ENCODE results near the gene XPO6. TPM values are rescaled to one million over a fixed set of nuclear protein-coding genes. Genes with fewer than 3 reads are reported as not detected.

XPO6 gene
- total RNA-seq, 1 donor from 2014 or later: 168 TPM

DNA sequence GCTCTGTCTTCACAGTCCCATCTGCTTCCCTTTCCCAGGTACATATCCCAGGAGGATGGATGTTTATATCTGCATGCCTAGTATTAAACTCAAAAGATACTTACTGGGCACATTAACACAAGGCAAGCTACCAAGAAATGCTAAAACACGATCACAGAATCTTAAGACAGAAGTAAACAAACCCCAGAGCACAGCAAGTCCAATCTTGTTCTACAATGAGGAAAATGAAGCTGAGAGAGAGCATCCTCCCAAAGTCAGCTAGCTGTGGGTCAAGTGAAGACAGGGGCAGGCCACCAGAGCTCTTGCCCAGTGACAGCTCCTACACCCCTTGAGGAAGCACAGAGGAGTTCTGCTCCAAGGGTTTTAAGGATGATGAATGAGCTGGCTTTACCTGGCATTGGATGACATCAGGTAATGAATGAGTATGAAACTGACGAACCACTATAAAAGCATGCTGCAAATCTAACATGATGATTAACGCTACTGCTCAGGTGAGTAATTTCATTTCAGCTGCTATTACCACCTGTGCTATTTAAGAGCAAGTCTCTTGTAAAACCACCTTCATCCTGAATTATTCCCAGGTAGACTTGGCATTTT, 20.3 kb downstream of the XPO6 start:
- H3K4me3 ChIP-seq (ENCODE audit: low read depth, low read length): no peak overlapping the region
- TF ChIP-seq, protein P1, sequence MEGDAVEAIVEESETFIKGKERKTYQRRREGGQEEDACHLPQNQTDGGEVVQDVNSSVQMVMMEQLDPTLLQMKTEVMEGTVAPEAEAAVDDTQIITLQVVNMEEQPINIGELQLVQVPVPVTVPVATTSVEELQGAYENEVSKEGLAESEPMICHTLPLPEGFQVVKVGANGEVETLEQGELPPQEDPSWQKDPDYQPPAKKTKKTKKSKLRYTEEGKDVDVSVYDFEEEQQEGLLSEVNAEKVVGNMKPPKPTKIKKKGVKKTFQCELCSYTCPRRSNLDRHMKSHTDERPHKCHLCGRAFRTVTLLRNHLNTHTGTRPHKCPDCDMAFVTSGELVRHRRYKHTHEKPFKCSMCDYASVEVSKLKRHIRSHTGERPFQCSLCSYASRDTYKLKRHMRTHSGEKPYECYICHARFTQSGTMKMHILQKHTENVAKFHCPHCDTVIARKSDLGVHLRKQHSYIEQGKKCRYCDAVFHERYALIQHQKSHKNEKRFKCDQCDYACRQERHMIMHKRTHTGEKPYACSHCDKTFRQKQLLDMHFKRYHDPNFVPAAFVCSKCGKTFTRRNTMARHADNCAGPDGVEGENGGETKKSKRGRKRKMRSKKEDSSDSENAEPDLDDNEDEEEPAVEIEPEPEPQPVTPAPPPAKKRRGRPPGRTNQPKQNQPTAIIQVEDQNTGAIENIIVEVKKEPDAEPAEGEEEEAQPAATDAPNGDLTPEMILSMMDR (conservative IDR thresholded peaks at IDR 0.05; ENCODE audit: low read depth, low read length): no peak
- DNase-seq (ENCODE audit: low read depth): no peak

DNA sequence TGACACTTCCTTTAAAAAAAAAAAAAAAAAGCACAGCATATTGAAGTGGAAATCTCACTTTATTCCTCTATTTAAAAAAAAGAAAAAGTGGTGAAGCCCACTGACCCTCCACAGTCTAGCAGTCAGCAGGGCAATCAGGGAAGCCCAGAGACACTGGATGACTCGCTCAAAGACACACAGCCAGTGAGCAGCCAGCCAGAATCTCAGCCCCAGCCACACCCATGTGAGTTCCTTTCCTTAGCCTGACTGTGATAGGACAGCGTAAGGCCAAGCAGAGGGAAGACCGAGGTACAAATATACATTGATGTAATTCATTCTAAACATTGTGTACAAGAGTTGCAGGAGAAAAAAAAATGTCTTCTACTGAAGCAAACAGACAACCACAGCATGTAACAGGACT, 22.5 kb downstream of the XPO6 start:
- DNase-seq (ENCODE audit: low read depth): no peak

DNA sequence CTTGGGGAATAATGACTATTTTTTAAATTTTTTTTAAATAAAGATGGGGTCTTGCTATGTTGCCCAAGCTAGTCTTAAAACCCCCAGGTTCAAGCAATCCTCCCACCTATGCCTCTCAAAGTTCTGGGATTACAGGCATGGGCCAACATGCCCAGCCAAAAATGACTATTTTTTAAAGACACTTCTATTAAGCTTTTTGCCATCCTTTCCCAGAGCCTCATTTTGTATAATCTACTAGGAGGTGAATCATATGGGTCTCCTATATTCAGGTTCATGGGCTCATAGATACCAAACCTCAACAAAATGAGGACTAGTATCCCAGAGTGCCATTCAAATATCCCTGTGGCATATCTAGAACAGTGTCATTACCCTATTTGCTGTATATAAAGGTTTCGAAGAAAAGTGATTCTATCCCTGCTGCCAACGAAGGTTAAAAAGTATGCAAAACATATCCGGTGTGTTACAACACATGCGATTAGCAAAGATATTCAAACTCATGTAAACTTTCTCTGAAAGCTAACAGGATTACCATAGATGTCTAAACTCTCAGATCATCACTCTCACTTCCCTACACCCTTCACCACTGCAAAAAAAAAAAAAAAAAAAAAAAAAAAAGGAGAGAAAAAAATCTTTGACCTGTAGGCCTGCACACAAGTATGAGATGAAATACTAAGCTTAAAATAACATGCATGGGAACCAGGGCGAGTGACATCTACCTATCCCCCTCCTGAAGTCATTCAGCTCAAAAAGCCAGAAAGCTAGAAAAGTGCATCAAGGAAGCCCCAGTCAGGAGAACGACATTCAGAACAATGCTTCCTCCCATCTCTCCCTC, 23.5 kb downstream of the XPO6 start:
- TF ChIP-seq, protein P1 (conservative IDR thresholded peaks at IDR 0.05; ENCODE audit: low read depth, low read length): no peak
- no peak overlapping the region for H3K4me3 ChIP-seq (ENCODE audit: low read depth, low read length)
- no peak for DNase-seq (ENCODE audit: low read depth)

More for the DNA sequence above, 22.5 kb downstream of the XPO6 start:
- no peak overlapping the region for H3K4me3 ChIP-seq (ENCODE audit: low read depth, low read length)
- TF ChIP-seq, protein P1 (conservative IDR thresholded peaks at IDR 0.05; ENCODE audit: low read depth, low read length): no peak

DNA sequence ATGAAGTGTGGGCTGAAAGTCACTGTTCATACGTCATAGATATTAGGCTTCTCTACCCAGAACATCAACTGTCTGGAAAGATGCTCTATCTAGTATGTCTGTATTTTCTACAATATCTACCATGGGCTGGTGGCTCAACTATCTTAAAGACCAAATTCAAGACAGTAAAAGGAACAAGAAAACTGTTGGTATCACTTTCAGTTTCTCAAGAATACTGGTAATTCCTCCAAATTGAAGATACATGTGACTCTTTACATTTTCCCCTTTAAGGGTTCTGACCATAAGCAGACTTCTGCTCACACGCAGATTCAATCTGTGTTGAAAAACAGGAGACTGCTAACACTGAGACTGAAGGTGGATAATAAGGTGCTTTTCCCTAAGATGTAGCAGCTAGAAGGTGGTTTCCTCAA, 24.2 kb downstream of the XPO6 start:
- no peak for DNase-seq (ENCODE audit: low read depth)
- TF ChIP-seq, protein P1 (conservative IDR thresholded peaks at IDR 0.05; ENCODE audit: low read depth, low read length): no peak
- H3K4me3 ChIP-seq (ENCODE audit: low read depth, low read length): no peak overlapping the region

DNA sequence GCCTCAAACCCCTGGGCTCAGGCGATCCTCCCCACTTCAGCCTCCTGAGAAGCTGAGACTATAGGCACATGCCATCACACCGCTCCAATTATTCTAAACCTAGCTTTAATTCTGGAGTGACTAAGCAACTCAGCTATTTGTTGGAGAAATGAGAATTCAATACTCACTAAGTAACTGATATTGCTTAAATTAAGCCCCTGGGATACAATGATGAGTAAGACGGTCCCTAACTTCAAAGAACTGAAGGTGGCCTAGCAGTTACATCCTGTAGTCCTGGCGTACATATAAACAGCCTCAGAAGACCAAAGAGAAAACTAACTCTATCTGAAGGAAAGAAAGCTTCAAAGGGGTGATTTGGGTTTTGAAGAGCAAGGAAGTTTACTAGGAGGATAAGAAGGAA, 25.0 kb downstream of the XPO6 start:
- no peak overlapping the region for H3K4me3 ChIP-seq (ENCODE audit: low read depth, low read length)
- DNase-seq (ENCODE audit: low read depth): no peak
- TF ChIP-seq, protein P1 (conservative IDR thresholded peaks at IDR 0.05; ENCODE audit: low read depth, low read length): no peak

DNA sequence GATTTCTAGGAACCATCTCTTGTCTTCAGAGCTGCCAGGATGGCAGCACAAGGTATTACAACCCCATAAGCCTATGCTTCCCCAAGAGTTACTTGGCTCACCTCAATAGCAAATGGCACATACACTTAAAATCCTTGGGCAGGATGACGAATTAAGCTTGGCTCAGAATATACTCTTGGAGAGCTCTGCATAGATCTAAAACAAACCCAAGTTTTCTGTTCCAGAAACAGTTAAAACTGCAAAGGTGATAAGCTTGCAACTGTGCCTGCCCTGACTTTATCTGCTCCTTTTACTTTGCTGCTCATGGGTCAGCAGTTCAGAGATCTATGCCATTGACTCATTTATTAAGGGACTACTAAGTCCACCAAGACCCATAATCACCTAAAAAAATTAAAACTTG, 26.1 kb downstream of the XPO6 start:
- TF ChIP-seq, protein P1 (conservative IDR thresholded peaks at IDR 0.05; ENCODE audit: low read depth, low read length): no peak
- DNase-seq (ENCODE audit: low read depth): no peak
- H3K4me3 ChIP-seq (ENCODE audit: low read depth, low read length): no peak overlapping the region
